Superior temporal gyrus (tissue), 1 donor: ENCODE data around the gene CDK5RAP2.

Source experiments
- DNase-seq: peaks from one replicate; pipeline ENCODE4 v3.0.0-alpha.2; 2016; ENCODE audit errors: extremely low spot score

Gene CDK5RAP2

GRCh38 chr9:120403543-120403856 is 176.5 kb downstream of the CDK5RAP2 start:
- DNase-seq: no peak

- DNase-seq: no peak
Measured at GRCh38 chr9:120402741-120403542, 177.0 kb downstream of the CDK5RAP2 start.

GRCh38 chr9:120399940-120400339 is 180.0 kb downstream of the CDK5RAP2 start:
- DNase-seq: no peak

GRCh38 chr9:120398286-120398685 is 181.7 kb downstream of the CDK5RAP2 start:
- no peak for DNase-seq

GRCh38 chr9:120397453-120397852 is 182.5 kb downstream of the CDK5RAP2 start:
- no peak for DNase-seq

GRCh38 chr9:120396931-120397330 is 183.0 kb downstream of the CDK5RAP2 start:
- DNase-seq: no peak

- DNase-seq: no peak
Measured at GRCh38 chr9:120396418-120396817, 183.5 kb downstream of the CDK5RAP2 start.

GRCh38 chr9:120395376-120395775 is 184.6 kb downstream of the CDK5RAP2 start:
- no peak for DNase-seq

GRCh38 chr9:120394058-120394669 is 185.8 kb downstream of the CDK5RAP2 start:
- DNase-seq: no peak

- DNase-seq: no peak
Measured at GRCh38 chr9:120393386-120394057, 186.4 kb downstream of the CDK5RAP2 start.

- DNase-seq: no peak
Measured at GRCh38 chr9:120392711-120393110, 187.3 kb downstream of the CDK5RAP2 start.

GRCh38 chr9:120392245-120392644 is 187.7 kb downstream of the CDK5RAP2 start:
- DNase-seq: no peak

GRCh38 chr9:120391691-120392090 is 188.3 kb downstream of the CDK5RAP2 start:
- DNase-seq: no peak

- DNase-seq: no peak
Measured at GRCh38 chr9:120390637-120391190, 189.3 kb downstream of the CDK5RAP2 start.

- no peak for DNase-seq
Measured at GRCh38 chr9:120389867-120390266, 190.1 kb downstream of the CDK5RAP2 start.

GRCh38 chr9:120389300-120389699 is 190.7 kb downstream of the CDK5RAP2 start:
- DNase-seq: no peak

GRCh38 chr9:120388003-120388855 is 191.7 kb downstream of the CDK5RAP2 start:
- DNase-seq: no peak

GRCh38 chr9:120387257-120388002 is 192.5 kb downstream of the CDK5RAP2 start:
- DNase-seq: no peak

GRCh38 chr9:120386390-120387131 is 193.4 kb downstream of the CDK5RAP2 start:
- DNase-seq: no peak
